HCT116 (cell line): ENCODE data around the gene NOLC1.

Source experiments
- CEBPB ChIP-seq: IDR thresholded peaks from 2 replicates; pipeline ENCODE4 v1.6.1; 2012; ENCODE audit warnings: low read depth
- EZH2 ChIP-seq: fragments of 200-600 bp; sonication (generic); IDR thresholded peaks from 2 replicates; pipeline ENCODE4 v1.6.1; 2017; ENCODE audit warnings: antibody characterized with exemption, mixed run types
- POLR2AphosphoS5 ChIP-seq: IDR thresholded peaks from 2 replicates; pipeline ENCODE4 v1.6.1; 2011; ENCODE audit warnings: mild to moderate bottlenecking, low read depth, low read length, moderate library complexity
- REST ChIP-seq: IDR thresholded peaks from 2 replicates; pipeline ENCODE4 v1.6.1; 2012; ENCODE audit warnings: low read depth
- TF ChIP-seq, protein P1 (sequence below), 3 experiments: fragments of 200-600 bp in 1 of 3; sonication (generic) in 1 of 3; IDR thresholded peaks in 2 of 3; conservative IDR thresholded peaks in 1 of 3; 2 replicates each; pipeline ENCODE4 v1.5.1; 2012 to 2017; ENCODE audit warnings: low read depth in 2 of 3, low read length in 2 of 3, antibody characterized with exemption in 1 of 3, borderline replicate concordance in 1 of 3, control low read depth in 1 of 3, mild to moderate bottlenecking in 1 of 3, mixed read lengths in 1 of 3, mixed run types in 1 of 3, moderate library complexity in 1 of 3; ENCODE audit not compliant: insufficient read depth in 1 of 3

DNA sequence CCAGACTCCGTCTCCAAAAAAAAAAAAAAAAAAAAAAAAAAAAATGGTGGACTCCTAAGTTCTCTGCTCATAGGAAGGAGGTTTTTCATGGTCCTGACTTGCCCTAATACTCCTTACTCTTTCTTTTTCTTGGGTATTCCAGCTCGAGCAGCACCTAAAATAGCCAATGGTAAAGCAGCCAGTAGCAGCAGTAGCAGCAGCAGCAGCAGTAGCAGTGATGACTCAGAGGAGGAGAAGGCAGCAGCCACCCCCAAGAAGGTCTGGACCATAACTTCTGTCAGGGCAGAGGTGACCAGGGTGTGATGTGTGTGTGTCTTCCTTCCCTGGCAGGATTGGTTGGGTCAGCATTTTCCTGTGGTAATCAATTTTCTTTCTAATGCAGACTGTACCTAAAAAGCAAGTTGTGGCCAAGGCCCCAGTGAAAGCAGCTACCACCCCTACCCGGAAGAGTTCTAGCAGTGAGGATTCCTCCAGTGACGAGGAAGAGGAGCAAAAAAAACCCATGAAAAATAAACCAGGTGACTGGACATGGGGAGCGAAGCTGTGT is 6.9 kb downstream of the NOLC1 start:
- TF ChIP-seq POLR2AphosphoS5 (no peak), EZH2 (no peak), CEBPB (no peak), REST (no peak)
- TF ChIP-seq, protein P1, sequence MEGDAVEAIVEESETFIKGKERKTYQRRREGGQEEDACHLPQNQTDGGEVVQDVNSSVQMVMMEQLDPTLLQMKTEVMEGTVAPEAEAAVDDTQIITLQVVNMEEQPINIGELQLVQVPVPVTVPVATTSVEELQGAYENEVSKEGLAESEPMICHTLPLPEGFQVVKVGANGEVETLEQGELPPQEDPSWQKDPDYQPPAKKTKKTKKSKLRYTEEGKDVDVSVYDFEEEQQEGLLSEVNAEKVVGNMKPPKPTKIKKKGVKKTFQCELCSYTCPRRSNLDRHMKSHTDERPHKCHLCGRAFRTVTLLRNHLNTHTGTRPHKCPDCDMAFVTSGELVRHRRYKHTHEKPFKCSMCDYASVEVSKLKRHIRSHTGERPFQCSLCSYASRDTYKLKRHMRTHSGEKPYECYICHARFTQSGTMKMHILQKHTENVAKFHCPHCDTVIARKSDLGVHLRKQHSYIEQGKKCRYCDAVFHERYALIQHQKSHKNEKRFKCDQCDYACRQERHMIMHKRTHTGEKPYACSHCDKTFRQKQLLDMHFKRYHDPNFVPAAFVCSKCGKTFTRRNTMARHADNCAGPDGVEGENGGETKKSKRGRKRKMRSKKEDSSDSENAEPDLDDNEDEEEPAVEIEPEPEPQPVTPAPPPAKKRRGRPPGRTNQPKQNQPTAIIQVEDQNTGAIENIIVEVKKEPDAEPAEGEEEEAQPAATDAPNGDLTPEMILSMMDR (IDR thresholded peaks at IDR 0.05 in 2 of 3, conservative IDR thresholded peaks at IDR 0.05 in 1 of 3; ENCODE audit: borderline replicate concordance in 1 of 3, insufficient read depth in 1 of 3, low read depth in 2 of 3, low read length in 2 of 3): no peak
